ENCODE data around the gene NRXN3. TPM values are rescaled to one million over a fixed set of nuclear protein-coding genes. Genes with fewer than 3 reads are reported as not detected.

NRXN3 gene
- total and polyA plus RNA-seq, 2 of the 13 experiments (the other 11 are each of a cell fraction or from before 2014, with no cell fraction given): 0.03 TPM; not detected in 1

GRCh38 chr14:78857974-78858373 is 687.8 kb downstream of the NRXN3 start (continued):
- TF ChIP-seq ZNF687 (CRISPR knock-in tag; IDR thresholded peaks at IDR 0.05): no peak
- no peak for TF ChIP-seq IKZF4 (CRISPR knock-in tag; IDR thresholded peaks at IDR 0.05; ENCODE audit: borderline replicate concordance, low read depth, not compliant biosample characterization)
- no peak for TF ChIP-seq ZNF496 (CRISPR knock-in tag; IDR thresholded peaks at IDR 0.05; ENCODE audit: insufficient replicate concordance)
- no peak for TF ChIP-seq ZBTB46 (CRISPR knock-in tag; IDR thresholded peaks at IDR 0.05; ENCODE audit: borderline replicate concordance)
- TF ChIP-seq CBX1 (IDR thresholded peaks at IDR 0.05; ENCODE audit: low read depth): no peak
- no peak for TF ChIP-seq ARID2 (CRISPR knock-in tag; IDR thresholded peaks at IDR 0.05; ENCODE audit: borderline replicate concordance)
- no peak for TF ChIP-seq HOXA3 (CRISPR knock-in tag; IDR thresholded peaks at IDR 0.05)
- no peak for TF ChIP-seq ZHX2 (IDR thresholded peaks at IDR 0.05; ENCODE audit: low read depth)
- no peak for TF ChIP-seq ZHX2 (CRISPR knock-in tag; IDR thresholded peaks at IDR 0.05; ENCODE audit: borderline replicate concordance)
- no peak for TF ChIP-seq HOXA5 (CRISPR knock-in tag; IDR thresholded peaks at IDR 0.05)
- no peak for TF ChIP-seq ZNF343 (CRISPR knock-in tag; IDR thresholded peaks at IDR 0.05)
- TF ChIP-seq CREM (IDR thresholded peaks at IDR 0.05): no peak
- no peak for TF ChIP-seq CREM (CRISPR knock-in tag; IDR thresholded peaks at IDR 0.05)
- no peak for TF ChIP-seq MLLT10 (CRISPR knock-in tag; IDR thresholded peaks at IDR 0.05)

All from HepG2 (cell line).